Activated CD4-positive, CD25-positive, alpha-beta regulatory T cell treated with anti-CD3 and anti-CD28 coated beads, Interleukin-2, amount 50 U/mL, for 72 hours (primary cell): ENCODE data around the gene SPHK1.

Experiments
- DNase-seq: peaks from one replicate; pipeline ENCODE4 v3.0.0; 2021

SPHK1 gene

GRCh38 chr17:76384987-76385891, 830 bp downstream of the SPHK1 start:
- DNase-seq = peak; percentile 44

GRCh38 chr17:76385892-76386786, 1.7 kb downstream of the SPHK1 start:
- DNase-seq = peak; percentile 82

GRCh38 chr17:76386966-76387765, 2.8 kb downstream of the SPHK1 start:
- no peak for DNase-seq

- DNase-seq = no peak
These were observed 4.8 kb downstream of the SPHK1 start for GRCh38 chr17:76388966-76389888.

- no peak for DNase-seq
These were observed 5.6 kb downstream of the SPHK1 start for GRCh38 chr17:76390003-76390421.

GRCh38 chr17:76391200-76391715, 6.8 kb downstream of the SPHK1 start:
- DNase-seq = no peak

GRCh38 chr17:76394166-76394565, 9.8 kb downstream of the SPHK1 start:
- no peak for DNase-seq

- DNase-seq = no peak
These were observed 11.6 kb downstream of the SPHK1 start for GRCh38 chr17:76395980-76396379.

- DNase-seq = no peak
These were observed 12.8 kb downstream of the SPHK1 start for GRCh38 chr17:76397184-76397583.

GRCh38 chr17:76397687-76398522, 13.5 kb downstream of the SPHK1 start:
- DNase-seq = peak; percentile 90

- no peak for DNase-seq
These were observed 14.2 kb downstream of the SPHK1 start for GRCh38 chr17:76398523-76399174.

- DNase-seq = no peak
These were observed 15.1 kb downstream of the SPHK1 start for GRCh38 chr17:76399175-76400172.

GRCh38 chr17:76402711-76403110, 18.3 kb downstream of the SPHK1 start:
- DNase-seq = no peak

- no peak for DNase-seq
These were observed 19.8 kb downstream of the SPHK1 start for GRCh38 chr17:76404256-76404655.

- no peak for DNase-seq
These were observed 20.7 kb downstream of the SPHK1 start for GRCh38 chr17:76404976-76405563.

GRCh38 chr17:76405607-76405966, 21.2 kb downstream of the SPHK1 start:
- no peak for DNase-seq

- DNase-seq = no peak
These were observed 21.7 kb downstream of the SPHK1 start for GRCh38 chr17:76405967-76406647.

- DNase-seq = no peak
These were observed 23.1 kb downstream of the SPHK1 start for GRCh38 chr17:76407509-76407908.
